H1 (cell line): ENCODE measurements around the gene MYMX. TPM values are rescaled to one million over a fixed set of nuclear protein-coding genes. Genes with fewer than 3 reads are reported as not detected.

Source experiments
- CTCF ChIA-PET: fragments of 300-600 bp; sonication (Branson Sonifier 250); formaldehyde crosslinking; loops from one replicate; lab custom pipeline; 2021; ENCODE audit not compliant: partially characterized antibody; lab: Charles Lee
- POLR2A ChIA-PET: fragments of 300-600 bp; sonication (Branson Sonifier 250); formaldehyde crosslinking; loops from one replicate; lab custom pipeline; 2021; ENCODE audit warnings: inconsistent platforms; ENCODE audit not compliant: partially characterized antibody; lab: Charles Lee
- DNase-seq, 2 experiments: peaks; one replicate each; pipeline versions ENCODE4 v3.0.0 to v3.0.0-alpha.2; 2010 to 2022; ENCODE audit warnings: low spot score in 2 of 2, low read depth in 1 of 2, mixed read lengths in 1 of 2
- FAIRE-seq: peaks from 2 replicates; lab custom pipeline; 2011; peaks lifted over from hg19 to GRCh38; lab: Jason Lieb, UNC
- H2AFZ ChIP-seq: 2 replicates; pipeline ENCODE4 v1.8.1; 2012; ENCODE audit warnings: low read length, inconsistent platforms
- H2AK5ac ChIP-seq: 2 replicates; pipeline ENCODE4 v1.6.1; 2013; ENCODE audit warnings: low read depth, low read length
- H2BK120ac ChIP-seq: replicated peaks from 2 replicates; pipeline ENCODE3; 2013; ENCODE audit warnings: low read depth, low read length, inconsistent platforms
- H2BK12ac ChIP-seq: 2 replicates; pipeline ENCODE4 v1.6.1; 2013; ENCODE audit warnings: low read depth, low read length
- H2BK15ac ChIP-seq: 2 replicates; pipeline ENCODE4 v1.6.1; 2013; ENCODE audit warnings: low read length
- H2BK20ac ChIP-seq: 2 replicates; pipeline ENCODE4 v1.6.1; 2013; ENCODE audit warnings: low read length
- H2BK5ac ChIP-seq: 2 replicates; pipeline ENCODE4 v1.6.1; 2013; ENCODE audit warnings: low read depth, low read length
- H3K14ac ChIP-seq: 2 replicates; pipeline ENCODE4 v1.6.1; 2013; ENCODE audit warnings: inconsistent platforms; ENCODE audit not compliant: insufficient read length
- H3K18ac ChIP-seq: 2 replicates; pipeline ENCODE4 v1.6.1; 2013; ENCODE audit warnings: low read length; ENCODE audit errors: extremely low read depth
- H3K23ac ChIP-seq: 2 replicates; pipeline ENCODE4 v1.6.1; 2013; ENCODE audit warnings: inconsistent platforms; ENCODE audit not compliant: insufficient read length
- H3K23me2 ChIP-seq: 2 replicates; pipeline ENCODE4 v1.6.1; 2013; ENCODE audit warnings: low read depth, low read length
- H3K27ac ChIP-seq: 2 replicates; pipeline ENCODE4 v1.6.1; 2011; ENCODE audit warnings: low read depth, low read length, inconsistent platforms
- H3K27me3 ChIP-seq, 4 experiments: replicated peaks in 1 of 4; 1 replicate in 1 of 4; 2 replicates in 3 of 4; pipeline versions ENCODE4 v1.6.1 to v1.8.1; 2011 to 2013; ENCODE audit warnings: low read length in 3 of 4, mild to moderate bottlenecking in 3 of 4, inconsistent platforms in 2 of 4, mixed read lengths in 2 of 4, moderate library complexity in 1 of 4; ENCODE audit not compliant: control insufficient read depth in 3 of 4, insufficient read depth in 3 of 4; ENCODE audit errors: extremely low read depth in 1 of 4
- H3K36me3 ChIP-seq, 4 experiments: 2 replicates each; pipeline versions ENCODE4 v1.6.1 to v1.8.1; 2011 to 2013; ENCODE audit warnings: mild to moderate bottlenecking in 4 of 4, low read length in 3 of 4, moderate library complexity in 2 of 4, control low read depth in 1 of 4, inconsistent platforms in 1 of 4; ENCODE audit not compliant: insufficient read depth in 4 of 4, control insufficient read depth in 2 of 4
- H3K4ac ChIP-seq: replicated peaks from 2 replicates; pipeline ENCODE3; 2013; ENCODE audit warnings: low read length, low read depth, mixed read lengths, inconsistent platforms; ENCODE audit not compliant: insufficient read length
- H3K4me1 ChIP-seq, 4 experiments: replicated peaks in 1 of 4; 1 replicate in 1 of 4; 2 replicates in 3 of 4; pipeline versions ENCODE4 v1.6.1 to v1.8.1; 2011 to 2013; ENCODE audit warnings: low read length in 3 of 4, inconsistent platforms in 2 of 4, mixed read lengths in 1 of 4; ENCODE audit not compliant: insufficient read depth in 4 of 4, control insufficient read depth in 3 of 4
- H3K4me2 ChIP-seq, 2 experiments: 2 replicates each; pipeline versions ENCODE4 v1.6.1 to v1.8.1; 2011 to 2013; ENCODE audit warnings: low read depth in 2 of 2, low read length in 2 of 2, control low read depth in 1 of 2, inconsistent platforms in 1 of 2, mild to moderate bottlenecking in 1 of 2; ENCODE audit not compliant: insufficient read depth in 1 of 2
- H3K4me3 ChIP-seq, 4 experiments: fragments of 200-600, 300-600 bp in 1 of 4; sonication (generic), shearing (Covaris generic), sonication (Bioruptor Twin) in 1 of 4; 2 replicates each; pipeline versions ENCODE4 v1.5.1 to v1.8.1; 2011 to 2016; ENCODE audit warnings: low read length in 4 of 4, low read depth in 3 of 4, control low read depth in 2 of 4, inconsistent platforms in 2 of 4, mild to moderate bottlenecking in 2 of 4, mixed read lengths in 1 of 4, moderate library complexity in 1 of 4; ENCODE audit not compliant: insufficient read depth in 2 of 4; ENCODE audit errors: extremely low read depth in 1 of 4
- H3K56ac ChIP-seq: replicated peaks from 2 replicates; pipeline ENCODE3; 2013; ENCODE audit warnings: low read depth, mild to moderate bottlenecking, mixed read lengths, low read length, inconsistent platforms; ENCODE audit not compliant: insufficient read length
- H3K79me1 ChIP-seq: 2 replicates; pipeline ENCODE4 v1.6.1; 2013; ENCODE audit warnings: low read depth, low read length, control low read depth
- H3K79me2 ChIP-seq, 2 experiments: 2 replicates each; pipeline versions ENCODE4 v1.6.1 to v1.8.1; 2012 to 2013; ENCODE audit warnings: low read length in 2 of 2, mild to moderate bottlenecking in 2 of 2, inconsistent platforms in 1 of 2; ENCODE audit not compliant: insufficient read depth in 2 of 2, control insufficient read depth in 1 of 2
- H3K9ac ChIP-seq, 4 experiments: replicated peaks in 1 of 4; 1 replicate in 1 of 4; 2 replicates in 3 of 4; pipeline versions ENCODE4 v1.6.1 to v1.8.1; 2011 to 2013; ENCODE audit warnings: low read depth in 3 of 4, low read length in 3 of 4, control low read depth in 2 of 4, mild to moderate bottlenecking in 2 of 4, moderate library complexity in 2 of 4, inconsistent platforms in 1 of 4; ENCODE audit errors: extremely low read depth in 1 of 4
- H3K9me3 ChIP-seq, 2 experiments: 2 replicates each; pipeline versions ENCODE4 v1.6.1 to v1.8.1; 2012 to 2013; ENCODE audit warnings: mild to moderate bottlenecking in 2 of 2, moderate library complexity in 2 of 2, control low read depth in 1 of 2, inconsistent platforms in 1 of 2, low read depth in 1 of 2, low read length in 1 of 2, mixed read lengths in 1 of 2; ENCODE audit not compliant: insufficient read depth in 2 of 2
- H4K20me1 ChIP-seq, 2 experiments: replicated peaks in 1 of 2; 2 replicates each; pipeline versions ENCODE3 to v1.8.1; 2011 to 2013; ENCODE audit warnings: inconsistent platforms in 2 of 2, low read length in 2 of 2, mild to moderate bottlenecking in 1 of 2; ENCODE audit not compliant: insufficient read depth in 2 of 2, control insufficient read depth in 1 of 2
- H4K5ac ChIP-seq: 2 replicates; pipeline ENCODE4 v1.6.1; 2013; ENCODE audit warnings: low read length, low read depth, mixed read lengths, inconsistent platforms; ENCODE audit not compliant: insufficient read length
- H4K8ac ChIP-seq: 2 replicates; pipeline ENCODE4 v1.8.0; 2013; ENCODE audit warnings: mild to moderate bottlenecking, moderate library complexity, low read length, inconsistent platforms; ENCODE audit not compliant: insufficient read depth; ENCODE audit errors: extremely low read depth
- H4K91ac ChIP-seq: replicated peaks from 2 replicates; pipeline ENCODE3; 2013; ENCODE audit warnings: low read length, mixed read lengths, inconsistent platforms; ENCODE audit not compliant: insufficient read length
- CTCF ChIP-seq, 3 experiments: IDR thresholded peaks; 1 replicate in 2 of 3; 2 replicates in 1 of 3; pipeline versions ENCODE4 v1.5.1 to v1.6.1; 2011; ENCODE audit warnings: low read length in 3 of 3, mild to moderate bottlenecking in 3 of 3, inconsistent platforms in 2 of 3, low read depth in 1 of 3, moderate library complexity in 1 of 3; ENCODE audit not compliant: insufficient read depth in 1 of 3; ENCODE audit errors: control extremely low read depth in 1 of 3
- POLR2AphosphoS5 ChIP-seq: IDR thresholded peaks from 2 replicates; pipeline ENCODE4 v1.6.1; 2011; ENCODE audit warnings: low read depth, low read length
- RAD21 ChIP-seq, 2 experiments: IDR thresholded peaks in 1 of 2; conservative IDR thresholded peaks in 1 of 2; 2 replicates each; pipeline ENCODE4 v1.6.1; 2011; ENCODE audit warnings: low read depth in 2 of 2, low read length in 2 of 2, improper control_type of control experiment in 1 of 2, inconsistent platforms in 1 of 2, mild to moderate bottlenecking in 1 of 2, moderate library complexity in 1 of 2
- WGBS, 2 experiments: shearing (Covaris generic) in 1 of 2; methylation state at CpG; one replicate each; pipeline versions ENCODE4 v1.1.6 to v1.1.7; 2013 to 2015; ENCODE audit warnings: low lambda C conversion rate in 2 of 2, mixed read lengths in 2 of 2, inconsistent platforms in 1 of 2, low coverage in 1 of 2, missing lambda C conversion rate in 1 of 2; ENCODE audit not compliant: insufficient replicate concordance in 2 of 2, insufficient coverage in 1 of 2, insufficient read length in 1 of 2; ENCODE audit errors: extremely low coverage in 1 of 2, missing lambda C conversion rate in 1 of 2; 5-methylcytosine and 5-hydroxymethylcytosine counted together
- polyA plus RNA-seq, 7 experiments: library from polyadenylated mRNA; depleted of rRNA in 3 of 7; stranded (reverse) in 5 of 7; unstranded in 2 of 7; fragments of >200 nt in 5 of 7; fragments of 200-250 nt in 2 of 7; gene quantifications; 1 replicate in 5 of 7; 2 replicates in 1 of 7; 4 replicates in 1 of 7; pipeline versions ENCODE4 v1.2.1 to v1.2.3, GENCODE V29; 2011 to 2013; ENCODE audit warnings: missing spikeins in 2 of 7, mixed read lengths in 2 of 7
- total RNA-seq: library from RNA; stranded (reverse); fragmentation: NEBNext Ultra II Directional; extraction: Animal tissue kit (Norgen Biotek cat#: 25700); gene quantifications from 2 replicates; pipeline ENCODE4 v1.2.1, GENCODE V29; 2021

Gene MYMX
- total and polyA plus RNA-seq, 2 of the 8 experiments (the other 6 are each of a cell fraction or from before 2014, with no cell fraction given) = 4.7 to 6.9 TPM

- TF ChIP-seq CTCF (IDR thresholded peaks at IDR 0.05; ENCODE audit: control extremely low read depth in 1 of 3, insufficient read depth in 1 of 3, low read depth in 1 of 3, low read length in 3 of 3) (peak in 2 of 3 experiments; percentile 42 to 62; a peak in 3 of 4 replicates), RAD21 (IDR thresholded peaks at IDR 0.05 in 1 of 2, conservative IDR thresholded peaks at IDR 0.05 in 1 of 2; ENCODE audit: low read depth in 2 of 2, low read length in 2 of 2) (peak; percentile 2 to 26; a peak in 1 of 4 replicates), POLR2AphosphoS5 (no peak)
- TF ChIP-seq, all 59 proteins: peak for 2
- Histone ChIP-seq H3K27ac (no peak overlapping the region), H3K4me2 (no peak overlapping the region), H3K4ac (no peak overlapping the region), H4K20me1 (peaks cover 6 to 7% of the 10 kb centered on the region in 2 experiments), H4K8ac (no peak overlapping the region), H3K4me3 (no peak overlapping the region), H3K9ac (no peak overlapping the region), H3K36me3 (peaks cover 23 to 34% (median 31%) of the 10 kb centered on the region in 4 experiments), H3K14ac (no peak overlapping the region), H3K18ac (no peak overlapping the region), H3K79me2 (no peaks in the 10 kb centered on the region), H3K9me3 (no peaks in the 10 kb centered on the region), H2BK5ac (no peak overlapping the region), H4K5ac (no peak overlapping the region), H3K23ac (no peak overlapping the region), H2AFZ (no peak overlapping the region), H2BK120ac (no peak overlapping the region), H3K79me1 (peaks cover 3% of the 10 kb centered on the region; the same call in 1 of the 2 replicates), H2BK20ac (no peak overlapping the region), H3K56ac (no peak overlapping the region), H4K91ac (no peak overlapping the region), H2BK15ac (no peak overlapping the region), H3K23me2 (peaks cover 4% of the 10 kb centered on the region; the same call in 1 of the 2 replicates), H2BK12ac (no peak overlapping the region), H3K27me3 (no peaks in the 10 kb centered on the region; a peak in 1 of 7 replicates), H3K4me1 (peaks cover 4 to 15% (median 9%) of the 10 kb centered on the region in 4 experiments; a peak in 6 of 7 replicates), H2AK5ac (no peak overlapping the region)
- FAIRE-seq (no peak), DNase-seq (peak in 1 of 2 experiments; percentile 68)
- WGBS, 2 experiments = 85% methylated on average over 5 of the region's 6 CpGs; no CpG with 5 or more reads in 1 of the 2 experiments
- CTCF ChIA-PET = interaction anchor here (0.7 to 19.4 kb wide), 32 partner anchors 10 to 284 kb away, joined by 3 to 287 read pairs (median 10); partner anchors contain the start of genes CAPN11, HSP90AB1, MYMX and SLC29A1
- POLR2A ChIA-PET = interaction anchor here (0.7 to 21.0 kb wide), 11 partner anchors 10 to 108 kb away, joined by 3 to 581 read pairs (median 4); partner anchors contain the start of genes HSP90AB1, MRPL14, SLC29A1 and SLC35B2
These were observed 19.3 kb downstream of the MYMX start for GRCh38 chr6:44235891-44236516.
